ENCODE data around the gene RWDD4. TPM values are rescaled to one million over a fixed set of nuclear protein-coding genes. Genes with fewer than 3 reads are reported as not detected.
"Not testable (repeated sequence)": the region's sequence is repeated elsewhere in the genome, so short reads cannot be mapped to it uniquely, and the experiment has no call there.

Gene RWDD4
- polyA plus RNA-seq, 3 donors, result 32.5 to 36.9 (median 33.3) TPM

DNA sequence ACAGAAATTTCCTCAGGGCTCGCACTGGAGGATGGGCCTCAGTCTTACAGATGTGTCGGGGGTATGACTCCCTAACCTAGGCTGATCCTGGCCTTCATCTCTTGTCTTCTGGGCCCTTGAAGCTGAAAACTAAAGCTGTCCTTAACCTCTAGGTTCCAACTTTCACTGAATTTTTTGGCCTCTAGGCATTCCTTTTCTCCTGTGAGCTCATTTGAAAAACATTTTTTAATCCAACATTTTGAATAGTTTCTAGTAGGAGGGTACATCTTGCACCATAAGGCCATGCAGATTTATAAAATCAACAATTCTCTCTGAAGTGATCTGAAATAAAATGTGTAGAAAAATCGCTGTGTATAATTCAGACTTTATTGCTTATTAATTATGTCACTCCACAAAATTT is 19.7 kb downstream of the RWDD4 start:
- no peak for DNase-seq

DNA sequence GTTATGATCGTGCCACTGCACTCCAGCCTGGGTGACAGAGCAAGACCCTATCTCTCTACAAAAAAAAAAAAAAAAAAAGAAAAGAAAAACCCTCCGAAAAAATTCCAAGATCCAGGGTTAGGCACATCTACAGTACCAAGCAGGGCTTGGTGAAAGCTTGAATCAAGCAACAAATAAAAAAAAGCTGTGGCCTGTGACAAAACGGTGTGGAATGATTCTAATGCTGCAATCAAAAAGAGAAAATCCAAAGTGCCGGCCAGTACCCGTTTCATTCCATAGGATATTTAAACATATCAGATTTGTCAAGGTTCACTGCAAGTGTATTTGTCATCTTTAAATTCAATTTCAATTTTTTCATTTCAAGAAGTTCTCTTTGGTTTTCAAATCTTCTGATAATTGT is 20.5 kb downstream of the RWDD4 start:
- DNase-seq, result no peak

DNA sequence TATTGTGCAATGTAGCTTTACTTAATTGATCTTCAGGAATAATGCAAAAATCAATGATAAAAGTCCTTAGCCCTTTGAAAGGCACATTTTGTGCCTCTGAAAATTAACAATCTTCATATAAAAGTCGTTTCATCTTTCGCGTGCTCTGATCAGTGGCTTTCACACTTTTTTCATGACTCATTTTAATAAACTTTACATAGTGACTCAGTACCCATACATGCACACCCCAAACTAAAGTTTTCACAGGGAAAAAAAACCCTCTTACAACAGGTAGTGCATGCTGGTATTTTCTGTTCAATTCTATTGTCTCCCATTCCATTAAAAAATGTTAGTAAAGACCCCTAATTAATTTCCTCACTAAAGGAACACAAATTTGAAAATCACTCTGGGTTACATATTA is 21.5 kb downstream of the RWDD4 start:
- DNase-seq, result no peak

DNA sequence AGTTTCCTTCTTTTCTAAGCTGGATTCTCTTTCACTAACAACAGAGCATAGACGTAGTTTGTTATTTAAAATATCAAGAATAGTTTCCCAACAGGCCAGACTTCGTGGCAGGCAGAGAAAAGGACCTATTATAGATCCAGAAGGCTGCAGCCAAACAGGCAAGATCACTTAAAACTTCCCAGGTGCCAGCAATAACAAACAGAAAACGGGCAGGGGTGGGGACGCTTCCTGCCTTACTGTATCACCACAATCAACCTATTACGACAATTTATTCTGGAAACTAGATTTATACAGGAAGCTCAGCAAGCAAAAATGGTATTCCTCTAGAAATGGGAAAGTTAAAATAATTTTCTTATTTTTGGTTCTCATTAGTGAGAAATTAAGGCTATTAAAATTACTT is 22.1 kb downstream of the RWDD4 start:
- DNase-seq, result no peak

DNA sequence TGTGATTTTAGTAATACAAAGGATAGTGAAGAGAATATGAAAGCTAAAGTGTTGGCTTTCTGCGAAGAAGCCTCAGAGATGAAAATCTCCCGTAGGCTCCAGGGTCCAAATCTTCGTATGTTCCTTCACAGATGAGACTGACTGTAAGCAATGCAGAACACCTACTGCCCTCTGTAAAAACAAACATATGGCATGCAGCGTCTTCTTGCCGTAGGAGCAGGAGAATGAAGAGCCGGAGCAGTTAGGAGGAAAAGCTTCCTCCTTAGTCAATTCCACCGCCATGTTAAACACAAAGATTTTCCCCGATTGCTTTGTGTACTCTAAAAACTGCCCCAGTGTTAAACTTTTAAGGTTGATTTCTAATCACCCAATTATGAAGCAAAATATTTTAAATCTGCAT is 22.5 kb downstream of the RWDD4 start:
- no peak for DNase-seq

DNA sequence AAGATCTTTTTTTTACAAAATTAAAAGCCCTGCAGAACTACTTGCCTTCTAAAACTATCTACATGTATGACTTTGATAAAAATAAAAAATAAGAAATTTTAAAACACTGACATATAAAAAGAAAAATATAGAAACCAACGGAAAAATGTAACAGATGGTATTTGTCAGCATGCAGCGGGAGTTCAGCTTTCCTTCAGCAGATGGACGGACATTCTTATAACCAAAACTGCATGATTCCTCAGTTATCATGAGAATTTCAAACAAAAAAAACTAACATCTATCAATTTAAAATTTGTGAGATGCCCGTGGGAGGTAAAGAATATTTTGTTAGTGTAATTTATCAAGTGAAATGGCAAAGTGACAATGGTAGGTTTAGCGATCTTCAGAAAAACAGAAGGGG is 23.2 kb downstream of the RWDD4 start:
- DNase-seq, result no peak

DNA sequence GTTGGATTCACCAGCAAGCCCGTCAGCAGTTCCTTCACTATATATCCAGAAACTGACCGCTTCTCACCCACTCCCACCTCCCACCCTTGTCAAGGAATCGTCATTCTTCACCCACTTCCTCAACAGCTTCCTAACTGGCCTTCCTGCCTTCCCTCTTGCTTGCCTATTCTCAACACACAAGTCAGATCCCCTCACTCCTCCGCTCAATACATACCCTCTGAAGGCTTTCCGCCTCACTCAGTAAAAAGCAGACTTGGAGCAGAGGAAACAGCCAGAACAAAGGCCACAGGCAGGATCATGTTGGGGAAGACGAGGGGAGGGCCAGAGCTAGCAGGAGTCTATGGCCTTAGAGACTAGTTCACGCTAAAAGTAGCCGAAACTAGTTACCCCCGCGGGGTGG is 23.7 kb downstream of the RWDD4 start:
- DNase-seq, result no peak

DNA sequence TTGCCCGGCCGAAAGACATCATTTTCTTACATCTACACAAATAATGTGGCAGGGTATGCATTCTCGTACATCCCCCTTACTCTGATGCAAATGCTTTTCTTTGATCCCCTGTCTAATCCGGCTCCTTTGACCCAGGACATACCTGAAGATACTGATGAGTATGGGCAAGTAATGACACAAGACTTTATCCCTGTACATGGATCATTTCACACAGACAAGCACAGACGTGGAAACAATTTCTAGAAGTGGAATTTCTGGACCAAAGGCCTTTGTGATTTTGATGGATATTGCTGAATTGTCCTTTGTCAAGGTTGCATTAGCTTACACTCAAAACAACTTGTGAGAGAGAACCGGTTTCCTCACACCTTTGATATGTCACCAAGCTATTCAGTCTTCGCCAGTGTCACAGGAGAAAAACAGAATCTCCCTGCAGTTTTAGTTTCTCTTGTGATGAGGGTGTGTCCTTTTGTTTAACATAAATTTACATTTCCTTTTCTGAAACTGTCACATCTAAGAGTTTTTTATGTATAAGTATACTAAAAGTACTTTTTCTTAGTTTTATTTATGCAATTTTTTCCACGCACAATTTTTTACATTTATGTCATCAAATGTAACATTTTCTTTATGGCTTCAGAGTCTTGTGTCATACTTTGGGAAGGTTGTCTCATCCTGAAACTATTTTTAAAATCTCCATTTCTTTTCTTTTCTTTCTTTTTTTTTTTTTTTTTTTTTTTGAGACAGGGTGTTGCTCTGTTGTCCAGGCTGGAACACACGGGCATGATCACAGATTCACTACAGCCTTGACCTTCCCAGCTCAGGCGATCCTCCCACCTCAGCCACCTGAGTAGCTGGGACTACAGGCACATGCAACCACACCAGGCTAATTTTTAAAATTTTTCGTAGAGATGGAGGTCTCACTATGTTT is 25.2 kb downstream of the RWDD4 start:
- DNase-seq, result no peak

DNA sequence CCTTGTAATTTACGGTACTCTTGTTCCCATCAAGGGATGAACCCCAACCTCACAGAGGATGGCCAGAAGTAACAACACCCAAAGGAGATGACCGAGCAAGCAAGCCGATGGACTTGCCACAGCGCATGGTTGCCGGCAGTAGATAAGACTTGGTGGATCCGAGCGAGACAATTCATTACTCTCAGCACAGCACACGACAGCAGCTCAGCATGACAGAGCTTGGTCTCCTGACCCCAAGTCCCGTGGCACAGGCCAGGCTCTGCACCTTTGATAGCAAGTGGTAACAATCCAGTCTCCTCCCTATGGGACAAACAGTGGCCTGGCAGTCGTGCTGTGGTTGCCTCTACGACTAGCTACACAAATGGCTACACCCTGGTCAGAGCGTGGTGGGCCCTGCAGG is 26.3 kb downstream of the RWDD4 start:
- DNase-seq, result no peak

DNA sequence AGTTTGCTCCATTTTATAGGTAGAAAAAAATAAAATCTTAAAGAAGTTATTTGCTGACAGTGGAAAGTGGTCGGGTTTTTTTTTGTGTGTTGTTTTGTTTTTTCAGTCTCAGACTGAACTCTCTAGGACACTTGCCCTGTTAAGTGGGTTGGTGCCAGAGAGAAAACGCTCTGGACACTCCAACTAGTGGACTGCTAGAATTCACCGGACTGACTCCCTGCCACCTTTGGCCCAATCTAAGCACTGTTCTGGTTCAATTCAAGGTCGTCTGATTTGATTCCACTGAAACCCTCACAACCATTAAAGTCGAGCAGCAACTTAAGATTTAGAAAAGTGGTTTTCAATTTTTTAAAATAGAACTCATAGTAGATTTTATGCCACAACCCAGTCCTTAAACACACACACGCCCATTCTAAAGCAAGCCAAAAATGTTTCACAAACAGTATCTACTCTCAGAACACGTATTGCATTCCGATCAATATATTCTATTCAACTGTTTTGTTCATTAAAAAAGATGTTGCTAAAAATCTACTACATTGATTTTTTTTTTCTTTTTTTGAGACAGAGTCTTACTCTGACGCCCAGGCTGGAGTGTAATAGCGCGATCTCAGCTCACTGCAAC is 27.3 kb downstream of the RWDD4 start:
- no peak for DNase-seq

DNA sequence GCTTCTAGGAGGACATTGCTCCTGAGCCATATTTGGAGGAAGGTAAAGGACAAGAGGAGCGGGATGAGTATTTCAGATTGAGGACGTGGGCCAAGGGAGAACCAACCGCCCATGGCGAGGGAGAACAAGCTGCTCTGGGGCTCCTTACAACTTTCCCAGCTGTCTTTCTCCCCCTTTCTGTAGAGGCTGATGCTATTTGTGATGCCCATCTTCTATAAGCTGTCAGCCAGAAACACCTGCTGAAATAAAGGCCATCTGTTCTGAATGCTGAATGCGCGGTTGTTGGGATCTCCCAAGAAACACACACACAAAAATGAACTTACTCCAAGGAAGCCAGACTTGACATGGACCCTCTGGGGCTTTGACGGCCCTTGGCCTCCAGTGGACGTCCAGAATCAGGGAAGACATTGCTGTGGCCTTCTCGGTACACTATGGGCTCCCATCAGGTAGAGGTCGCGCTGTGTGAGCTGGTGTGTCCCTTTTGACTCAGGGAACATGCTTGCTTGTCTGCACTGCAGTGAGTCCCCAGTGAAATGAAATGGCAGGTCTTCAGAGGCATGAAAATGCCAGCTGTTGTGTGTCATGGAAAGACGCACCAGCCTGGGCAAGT is 30.9 kb downstream of the RWDD4 start:
- no peak for DNase-seq

DNA sequence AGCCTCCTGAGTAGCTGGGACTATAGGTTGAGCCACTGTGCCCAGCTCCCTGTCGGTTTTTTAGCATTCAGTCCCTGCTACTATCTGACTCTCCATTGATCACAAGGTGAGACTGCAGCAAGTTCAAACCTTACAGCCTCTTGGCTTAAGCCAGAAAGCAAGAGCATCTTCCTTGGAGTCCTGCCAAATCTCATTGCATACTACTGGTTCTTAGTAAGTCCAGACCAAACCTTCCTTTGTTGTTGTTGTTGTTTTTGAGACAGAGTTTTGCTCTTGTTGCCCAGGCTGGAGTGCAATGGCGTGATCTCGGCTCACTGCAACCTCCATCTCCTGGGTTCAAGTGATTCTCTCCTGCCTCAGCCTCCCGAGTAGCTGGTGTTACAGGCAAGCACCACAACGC is 31.7 kb downstream of the RWDD4 start:
- not testable (repeated sequence) for DNase-seq

DNA sequence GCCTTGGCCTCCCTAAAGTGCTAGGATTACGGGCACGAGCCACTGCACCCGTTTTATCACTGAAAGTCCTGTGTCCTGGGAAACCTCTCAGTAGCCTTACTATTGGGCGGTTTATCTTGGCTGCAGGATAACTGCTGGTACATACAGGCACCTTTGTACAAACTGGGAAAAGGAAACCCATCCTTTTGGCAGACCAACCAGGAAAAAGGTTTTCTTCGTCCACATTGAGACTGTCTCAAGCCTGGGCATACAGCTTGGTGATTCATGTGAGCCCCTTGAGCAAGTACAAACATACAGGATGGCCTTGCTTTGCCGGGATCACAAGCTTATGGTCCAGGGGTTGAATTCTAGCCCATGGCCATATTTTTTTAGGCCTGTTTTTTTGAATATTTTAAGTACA is 32.8 kb downstream of the RWDD4 start:
- DNase-seq, result no peak

DNA sequence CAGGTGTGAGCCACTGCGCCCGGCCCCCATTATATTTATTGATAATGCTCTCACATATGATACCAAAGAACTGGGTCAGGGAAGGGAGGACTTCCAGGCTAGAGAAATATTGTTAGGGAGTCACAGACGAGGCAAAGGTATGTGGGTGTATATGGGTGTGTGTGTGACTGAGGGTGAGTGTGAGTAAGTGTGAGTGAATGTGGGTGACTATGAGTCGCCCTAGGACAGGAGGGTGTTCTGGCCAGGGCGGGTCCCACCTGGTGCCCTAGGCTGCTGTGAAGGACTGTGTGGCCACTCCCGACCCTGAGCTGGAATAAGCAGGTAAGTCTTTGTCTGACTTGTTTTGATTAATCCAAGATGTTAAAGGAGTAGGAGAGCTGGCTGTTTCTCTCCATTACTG is 34.4 kb downstream of the RWDD4 start:
- no peak for DNase-seq

DNA sequence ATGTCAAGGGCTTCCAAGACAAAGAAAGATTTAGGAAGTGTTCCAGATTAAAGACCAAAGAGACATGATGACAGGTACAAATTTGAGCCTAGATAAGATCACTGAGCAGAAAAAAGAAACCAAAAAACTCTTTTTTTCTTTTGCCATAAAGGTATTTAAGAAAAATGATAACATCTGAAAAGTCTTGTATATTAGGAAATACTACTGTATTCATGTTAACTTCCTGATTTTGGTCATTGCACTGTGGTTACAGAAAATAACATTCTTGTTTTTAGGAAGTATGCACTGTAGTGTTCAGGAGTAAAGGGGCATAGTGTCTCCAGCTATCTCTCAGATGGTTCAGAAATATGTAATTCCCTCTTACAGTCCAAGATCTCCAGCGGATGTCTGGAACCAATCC is 37.1 kb downstream of the RWDD4 start:
- DNase-seq, result no peak

DNA sequence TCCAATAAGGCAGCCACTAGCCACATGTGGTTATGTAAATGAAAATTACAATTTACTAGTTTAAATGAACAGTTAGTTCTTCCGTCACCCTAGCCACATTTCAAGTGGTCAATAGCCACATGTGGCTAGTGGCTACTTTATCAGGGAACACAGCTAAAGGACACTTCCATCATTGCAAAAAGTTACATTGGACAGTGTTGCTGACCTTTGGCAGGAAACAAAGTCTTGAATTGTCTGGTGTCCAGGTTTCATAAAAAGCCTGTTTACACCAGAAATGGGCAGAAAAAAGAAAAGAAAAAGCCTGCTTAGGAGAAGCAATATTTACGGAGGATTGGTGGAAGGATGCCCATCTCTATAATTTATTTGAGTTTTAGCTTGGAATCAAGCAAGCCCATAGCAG is 38.6 kb downstream of the RWDD4 start:
- DNase-seq, result no peak

DNA sequence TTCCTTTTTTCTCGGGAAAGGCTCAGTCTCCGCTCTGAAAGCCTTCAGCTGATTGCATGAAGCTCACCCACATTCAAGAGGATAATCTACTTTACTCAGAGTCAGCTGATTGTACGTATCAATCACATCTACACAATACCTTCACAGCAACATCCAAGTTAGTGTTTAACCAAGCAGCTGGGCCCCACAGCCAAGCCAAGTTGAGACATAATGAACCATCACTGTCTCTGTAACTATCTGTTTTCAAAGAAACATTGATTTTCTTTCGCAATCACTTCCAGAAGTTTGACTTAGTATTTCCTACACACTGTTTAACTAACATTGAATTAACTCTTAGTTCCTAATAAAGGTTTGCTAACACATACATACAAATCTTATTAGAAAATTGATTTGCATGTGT is 40.3 kb downstream of the RWDD4 start:
- no peak for DNase-seq

DNA sequence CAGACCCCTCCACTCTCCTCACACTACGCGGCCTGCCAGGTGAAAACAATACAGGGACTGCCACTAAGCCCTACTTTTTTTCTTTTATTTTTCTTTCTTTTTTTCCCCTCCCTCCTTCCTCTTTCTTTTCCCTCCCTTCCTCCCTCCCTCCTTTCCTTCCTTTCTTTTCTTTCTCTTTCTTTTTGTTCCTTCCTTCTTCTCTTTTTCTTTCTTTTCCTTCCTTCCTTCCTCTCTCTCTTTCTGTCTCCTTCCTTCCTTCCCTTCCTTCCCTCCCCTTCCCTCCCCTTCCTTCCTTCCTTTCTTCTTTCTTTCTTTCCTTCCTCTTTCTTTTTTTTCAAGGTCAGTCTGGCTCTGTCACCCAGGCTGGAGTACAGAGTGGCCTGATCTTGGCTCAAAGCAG is 41.9 kb downstream of the RWDD4 start:
- DNase-seq, result no peak

DNA sequence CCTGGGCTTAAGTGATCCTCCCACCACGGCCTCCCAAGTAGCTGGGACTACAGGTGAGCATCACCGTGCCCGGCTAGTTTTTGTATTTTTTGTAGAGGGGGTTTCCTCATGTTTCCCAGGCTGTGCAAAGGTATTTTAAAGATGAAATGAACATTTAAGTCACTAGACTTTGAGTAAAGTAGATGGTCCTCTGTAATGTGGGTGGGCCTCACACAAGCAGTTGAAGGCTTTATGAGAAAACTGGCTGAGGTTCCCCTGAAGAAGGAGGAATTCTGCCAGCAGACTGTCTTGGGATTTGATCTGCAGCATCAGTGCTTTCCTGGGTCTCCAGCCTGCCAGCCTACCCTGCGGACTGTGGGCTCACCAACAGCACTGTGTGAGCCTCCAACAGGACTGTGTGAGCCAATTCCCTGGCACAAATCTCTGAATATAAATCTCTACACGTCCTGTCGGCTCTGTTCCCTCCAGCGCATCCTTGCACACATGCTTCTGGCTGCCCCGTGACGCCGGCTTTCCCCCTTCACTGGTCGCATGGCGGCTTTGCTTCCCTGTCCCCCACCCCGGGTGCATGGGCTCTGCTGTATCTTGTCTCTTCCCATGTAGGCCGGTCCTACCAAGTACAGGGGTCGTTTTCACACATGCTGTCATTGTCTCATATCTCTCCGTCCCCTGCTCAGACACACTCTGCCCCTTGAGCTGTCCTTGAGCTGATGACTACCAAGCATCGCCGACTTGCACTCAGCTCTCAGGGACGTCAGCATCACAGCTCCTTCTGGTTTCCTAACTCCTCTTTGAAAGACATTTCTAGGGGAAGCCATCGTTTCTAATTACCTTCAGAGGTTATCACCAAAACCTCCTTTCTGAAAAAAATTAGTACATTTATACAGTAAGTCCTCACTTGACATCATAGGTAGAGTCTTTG is 46.4 kb downstream of the RWDD4 start:
- DNase-seq, result no peak

DNA sequence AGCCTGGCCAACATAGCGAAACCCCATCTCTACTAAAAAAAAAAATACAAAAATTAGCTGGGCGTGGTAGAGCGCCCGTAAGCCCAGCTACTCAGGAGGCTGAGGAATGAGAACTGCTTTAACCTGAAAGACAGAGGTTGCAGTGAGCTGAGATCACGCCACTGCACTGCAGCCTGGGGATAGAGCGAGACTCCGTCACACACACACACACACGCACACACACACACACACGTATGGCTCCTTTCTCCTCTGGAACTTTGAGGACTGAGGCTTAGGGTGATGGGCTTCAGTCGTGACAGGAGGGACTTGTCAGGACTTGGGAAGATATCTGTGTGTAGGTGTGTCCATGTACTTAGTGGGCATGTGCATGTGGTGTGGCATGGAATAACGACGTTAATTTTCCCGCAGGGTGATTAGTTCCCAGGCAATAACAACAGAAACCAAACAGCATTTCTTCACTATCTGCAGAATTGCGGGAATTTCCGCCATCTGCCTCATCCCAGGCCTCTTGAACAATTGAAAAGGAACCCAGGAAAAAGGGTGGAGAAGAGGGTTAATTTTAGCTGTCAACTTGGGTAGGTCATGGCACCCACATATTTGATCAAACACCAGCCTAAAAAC is 47.7 kb downstream of the RWDD4 start:
- no peak for DNase-seq

DNA sequence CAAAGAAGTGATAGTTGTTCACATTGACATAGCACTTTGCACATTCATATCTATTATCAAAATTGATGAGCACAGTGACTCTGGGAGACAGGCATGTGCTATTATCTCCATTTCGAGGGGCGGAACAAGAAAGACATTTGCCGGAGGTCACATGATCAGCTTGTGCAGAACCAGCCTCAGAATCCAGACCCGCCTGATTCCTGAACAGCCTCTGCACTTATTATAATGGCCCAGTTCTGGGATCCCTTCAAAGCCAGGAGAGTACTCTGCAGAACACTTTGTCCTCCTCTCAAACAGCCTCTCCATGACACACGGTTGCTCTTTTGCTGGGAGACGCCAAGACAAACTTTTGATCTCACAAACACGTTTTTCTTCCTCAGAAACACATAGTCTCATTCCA is 48.4 kb downstream of the RWDD4 start:
- DNase-seq, result no peak

DNA sequence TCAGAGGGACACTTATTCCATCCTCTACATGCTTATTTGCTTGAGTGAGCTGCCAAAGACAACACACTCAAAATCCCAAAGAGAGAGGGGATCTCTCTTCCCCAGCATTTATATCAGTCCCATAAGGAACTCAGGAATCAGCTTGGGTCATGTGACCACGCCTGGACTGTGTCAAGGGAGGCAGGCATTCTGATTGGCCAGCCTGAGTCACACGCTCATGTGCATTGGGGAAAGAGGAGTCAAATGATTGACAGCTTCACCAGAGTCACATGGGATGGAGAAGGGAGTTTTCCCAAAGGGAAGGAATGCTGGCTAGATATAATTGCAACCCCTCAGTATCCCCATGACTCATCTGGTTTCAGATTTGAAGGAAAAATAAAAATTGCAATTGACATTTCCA is 49.0 kb downstream of the RWDD4 start:
- DNase-seq, result no peak
